Esophagus muscularis mucosa (tissue), 4 donors: Measurements from ENCODE around the gene C2CD2L. TPM values are rescaled to one million over a fixed set of nuclear protein-coding genes. Genes with fewer than 3 reads are reported as not detected.
"Not testable (repeated sequence)": the region's sequence is repeated elsewhere in the genome, so short reads cannot be mapped to it uniquely, and the experiment has no call there.

ENCODE experiments used
- DNase-seq: peaks from one replicate; pipeline ENCODE4 v3.0.0-alpha.2; 2017; ENCODE audit errors: extremely low spot score
- H3K27ac ChIP-seq, 4 donors: fragments of 200-600 bp; sonication (generic); replicated peaks in 1 of 4; 1 replicate in 3 of 4; 2 replicates in 1 of 4; pipeline ENCODE4 v1.5.1; 2016 to 2019; ENCODE audit warnings: mild to moderate bottlenecking in 1 of 4
- H3K27me3 ChIP-seq, 4 donors: fragments of 200-600 bp; sonication (generic); one replicate each; pipeline versions ENCODE4 v1.5.1 to v1.6.0; 2016 to 2019
- H3K36me3 ChIP-seq, 4 donors: fragments of 200-600 bp; sonication (generic); one replicate each; pipeline ENCODE4 v1.5.1; 2016 to 2019
- H3K4me1 ChIP-seq, 4 donors: fragments of 200-600 bp; sonication (generic); one replicate each; pipeline ENCODE4 v1.5.1; 2016 to 2019
- H3K4me3 ChIP-seq, 4 donors: fragments of 200-600 bp; sonication (generic); 1 replicate in 2 of 4; 2 replicates in 2 of 4; pipeline ENCODE4 v1.5.1; 2016 to 2019; ENCODE audit warnings: mild to moderate bottlenecking in 4 of 4, moderate library complexity in 1 of 4
- H3K9me3 ChIP-seq, 4 donors: fragments of 200-600 bp; sonication (generic); 1 replicate in 3 of 4; 2 replicates in 1 of 4; pipeline ENCODE4 v1.5.1; 2016 to 2019
- CTCF ChIP-seq, 3 experiments: fragments of 200-600 bp in 2 of 3; fragments of 450-650 bp in 1 of 3; sonication (generic) in 2 of 3; IDR thresholded peaks; one replicate each; pipeline ENCODE4 v1.5.1; 2017 to 2019; ENCODE audit warnings: antibody characterized with exemption in 3 of 3, mild to moderate bottlenecking in 2 of 3, moderate library complexity in 1 of 3
- EP300 ChIP-seq: sonication (generic); formaldehyde crosslinking; IDR thresholded peaks from one replicate; pipeline ENCODE4 v1.6.1; 2017; ENCODE audit warnings: antibody characterized with exemption
- POLR2A ChIP-seq: fragments of 450-650 bp; IDR thresholded peaks from one replicate; pipeline ENCODE4 v1.6.1; 2017; ENCODE audit warnings: antibody characterized with exemption, moderate library complexity, mild to moderate bottlenecking, low read depth
- POLR2AphosphoS5 ChIP-seq, 2 donors: sonication (generic); formaldehyde crosslinking; IDR thresholded peaks; one replicate each; pipeline ENCODE4 v1.6.1; 2017; ENCODE audit warnings: antibody characterized with exemption in 2 of 2
- WGBS: methylation state at CpG from one replicate; pipeline ENCODE4 v1.1.5; 2018; 5-methylcytosine and 5-hydroxymethylcytosine counted together
- intact Hi-C: fragments of 100-400 bp; cut with DNase I; formaldehyde crosslinking; loops from one replicate; pipeline ENCODE4 v1.15.1; 2023
- total RNA-seq, 4 donors: library from RNA; depleted of rRNA; stranded (reverse); fragments of >200 nt; gene quantifications; one replicate each; pipeline versions ENCODE4 v1.1.0 to v1.2.1, GENCODE V29; 2016

Gene C2CD2L
- total RNA-seq, 4 donors from 2014 or later, result 7.5 to 15.2 (median 9.4) TPM

GRCh38 chr11:119161871-119162270 is 54.7 kb downstream of the C2CD2L start:
- Histone ChIP-seq H3K27ac (no peak overlapping the region), H3K4me3 (no peak overlapping the region), H3K4me1 (no peaks in the 10 kb centered on the region), H3K36me3 (no peaks in the 10 kb centered on the region), H3K9me3 (no peaks in the 10 kb centered on the region), H3K27me3 (no peaks in the 10 kb centered on the region)
- no peak for DNase-seq
- TF ChIP-seq EP300 (no peak), POLR2AphosphoS5 (IDR thresholded peaks at IDR 0.05) (no peak), CTCF (IDR thresholded peaks at IDR 0.05) (no peak), POLR2A (no peak)
- 81% methylated on average over 7 of the region's 8 CpGs for WGBS
- intact Hi-C loops, result no loop called here

- DNase-seq, result no peak
- TF ChIP-seq POLR2A (no peak), POLR2AphosphoS5 (IDR thresholded peaks at IDR 0.05) (no peak), CTCF (IDR thresholded peaks at IDR 0.05) (no peak), EP300 (no peak)
- Histone ChIP-seq H3K36me3 (peaks cover 0 to 4% (median 0%) of the 10 kb centered on the region in 4 donors), H3K4me1 (peaks cover 10 to 17% (median 11%) of the 10 kb centered on the region in 4 donors), H3K4me3 (no peak overlapping the region), H3K27me3 (no peaks in the 10 kb centered on the region), H3K27ac (no peak overlapping the region), H3K9me3 (no peaks in the 10 kb centered on the region)
- intact Hi-C loops, result no loop called here
- 77% methylated on average over 8 of the region's 8 CpGs for WGBS
Measured at GRCh38 chr11:119166368-119167076, 59.4 kb downstream of the C2CD2L start.

GRCh38 chr11:119167077-119167458 is 59.9 kb downstream of the C2CD2L start:
- WGBS, result 92% methylated on average over 10 of the region's 10 CpGs
- DNase-seq, intact Hi-C loops: not testable (repeated sequence)

GRCh38 chr11:119167933-119168332 is 60.8 kb downstream of the C2CD2L start:
- intact Hi-C loops, result loop anchor here (2.0 kb wide), 1 partner anchor 29 kb away; no protein-coding TSS in a partner anchor
- Histone ChIP-seq H3K36me3 (peaks cover 0 to 15% (median 4%) of the 10 kb centered on the region in 4 donors), H3K9me3 (no peaks in the 10 kb centered on the region), H3K27ac (peak overlapping the region in 2 of 4 donors; percentile 97 to 99), H3K27me3 (no peaks in the 10 kb centered on the region), H3K4me1 (peaks cover 10 to 17% (median 11%) of the 10 kb centered on the region in 4 donors), H3K4me3 (peak overlapping the region in 1 of 4 donors; percentile 82)
- TF ChIP-seq EP300, result no peak
- no peak for TF ChIP-seq POLR2AphosphoS5 (IDR thresholded peaks at IDR 0.05)
- WGBS, result 58% methylated on average over 6 of the region's 6 CpGs
- DNase-seq, result no peak

More at GRCh38 chr11:119167077-119167458, 59.9 kb downstream of the C2CD2L start:
- not testable (repeated sequence) for H3K36me3 ChIP-seq, H3K9me3 ChIP-seq, H3K27me3 ChIP-seq, H3K4me3 ChIP-seq, H3K27ac ChIP-seq
- H3K4me1 ChIP-seq, result peaks cover 10 to 17% (median 11%) of the 10 kb centered on the region in 4 donors

Other genes with a start within 250 kb of the C2CD2L start
- gene CXCR5, start 223.5 kb upstream of the C2CD2L start, total RNA-seq, result under 1 TPM in 1 of 4 donors, not detected in 3; 0.17 TPM
- gene BCL9L, start 181.4 kb upstream of the C2CD2L start, total RNA-seq, result 10 to 100 TPM; 19.1 to 66.2 (median 42.7) TPM
- gene UPK2, start 151.0 kb upstream of the C2CD2L start, total RNA-seq, result not detected
- not detected for gene FOXR1, start 135.6 kb upstream of the C2CD2L start, total RNA-seq
- gene CENATAC, start 109.2 kb upstream of the C2CD2L start, total RNA-seq, result 10 to 100 TPM; 22.2 to 55.2 (median 30.8) TPM
- gene RPS25, start 89.0 kb upstream of the C2CD2L start, total RNA-seq, result 1,000 to 10,000 TPM; 1,036 to 2,235 (median 1,740) TPM
- gene TRAPPC4, start 88.6 kb upstream of the C2CD2L start, total RNA-seq, result 10 to 100 TPM; 38.2 to 47.2 (median 42.4) TPM
- gene SLC37A4, start 76.5 kb upstream of the C2CD2L start, total RNA-seq, result 10 to 100 TPM in 1 of 4 donors, 1 to 10 TPM in 3; 5.8 to 11.7 (median 9.5) TPM
- gene HYOU1, start 50.1 kb upstream of the C2CD2L start, total RNA-seq, result 10 to 100 TPM; 36.1 to 57.5 (median 52.7) TPM
- gene VPS11, start 39.5 kb upstream of the C2CD2L start, total RNA-seq, result 10 to 100 TPM; 27.4 to 40.2 (median 32.4) TPM
- 1 to 10 TPM; 3.1 to 7.8 (median 6.1) TPM for gene HMBS, start 22.5 kb upstream of the C2CD2L start, total RNA-seq
- gene DPAGT1, start 5.5 kb upstream of the C2CD2L start, total RNA-seq, result 10 to 100 TPM; 14.2 to 28.7 (median 19.9) TPM
- gene HINFP, start 14.2 kb downstream of the C2CD2L start, total RNA-seq, result 10 to 100 TPM; 22.8 to 30.8 (median 26.4) TPM
- 1 to 10 TPM in 1 of 4 donors, under 1 TPM in 3; 0.33 to 1.4 (median 0.60) TPM for gene ABCG4, start 41.7 kb downstream of the C2CD2L start, total RNA-seq
- 10 to 100 TPM; 21.5 to 47.3 (median 27.2) TPM for gene NLRX1, start 61.4 kb downstream of the C2CD2L start, total RNA-seq
- under 1 TPM in 1 of 4 donors, not detected in 3; 0.29 TPM for gene NHERF4, start 78.1 kb downstream of the C2CD2L start, total RNA-seq
- gene CBL, start 99.0 kb downstream of the C2CD2L start, total RNA-seq, result 10 to 100 TPM; 20.7 to 27.7 (median 24.1) TPM
- gene MCAM, start 209.8 kb downstream of the C2CD2L start, total RNA-seq, result 1,000 to 10,000 TPM in 1 of 4 donors, 100 to 1,000 TPM in 3; 607 to 1,312 (median 805) TPM
- gene RNF26, start 227.2 kb downstream of the C2CD2L start, total RNA-seq, result 10 to 100 TPM; 14.2 to 33.2 (median 20.9) TPM
- gene C1QTNF5, start 233.5 kb downstream of the C2CD2L start, total RNA-seq, result 10 to 100 TPM; 23.7 to 74.3 (median 51.6) TPM
- gene MFRP, start 239.4 kb downstream of the C2CD2L start, total RNA-seq, result under 1 TPM in 1 of 4 donors, not detected in 3; 0.11 TPM